ENCODE results near the gene VPS54.

GRCh38 chr2:64065516-64065915, 46.3 kb upstream of the VPS54 start:
- TF ChIP-seq CTCF (IDR thresholded peaks at IDR 0.05), result no peak
- no peak for TF ChIP-seq POLR2A (IDR thresholded peaks at IDR 0.05)
- no peak for TF ChIP-seq EP300 (IDR thresholded peaks at IDR 0.05)

All from tibial nerve (tissue), 4 donors.